Suppressor macrophage treated with lipopolysaccharide for 4 hours (primary cell): Measurements from ENCODE around the gene PIAS4.

Source experiments
- DNase-seq: peaks from one replicate; pipeline ENCODE4 v3.0.0-alpha.2; 2020

Gene PIAS4

DNA sequence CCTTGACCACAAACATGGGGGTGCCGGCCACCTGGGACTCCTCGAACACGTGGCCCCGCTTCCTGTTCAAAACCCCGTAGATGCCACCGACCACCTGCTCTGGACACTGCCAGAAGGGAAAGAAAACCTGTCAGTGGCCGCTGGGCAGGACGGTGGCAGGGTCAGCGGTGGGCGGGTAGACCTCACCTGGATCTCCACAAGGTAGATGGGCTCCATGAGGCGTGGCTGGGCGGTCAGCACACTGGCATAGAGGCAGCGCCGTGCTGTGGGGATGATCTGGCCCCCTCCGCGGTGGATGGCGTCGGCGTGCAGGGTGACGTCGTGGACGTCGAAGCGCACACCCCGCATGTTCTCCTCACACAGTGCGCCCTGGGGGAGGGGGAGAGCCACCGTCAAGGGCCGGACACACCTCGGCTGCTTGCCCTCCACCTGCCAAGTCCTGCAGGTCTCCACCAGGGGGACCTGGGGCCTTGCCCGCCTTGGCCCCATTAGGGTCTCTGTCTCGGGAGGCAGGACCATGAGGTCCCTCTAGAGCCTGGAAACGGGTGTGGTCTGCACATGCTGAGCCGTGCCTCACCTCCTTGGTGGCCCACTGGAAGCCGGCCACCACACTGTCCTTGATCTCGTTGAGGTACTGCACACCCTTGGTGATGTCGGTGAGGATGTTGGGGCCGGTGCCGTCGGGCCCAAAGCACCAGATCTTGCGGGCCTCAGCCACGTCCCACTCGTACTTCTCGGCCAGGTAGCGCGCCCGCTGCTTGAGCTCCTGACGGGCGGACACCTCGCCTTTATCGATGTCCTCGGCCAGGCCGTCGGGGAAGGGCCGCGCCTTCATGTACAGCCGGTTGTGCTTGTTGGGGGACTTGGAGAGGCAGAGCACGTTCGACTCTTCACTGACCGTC, 30.0 kb upstream of the PIAS4 start:
- no peak for DNase-seq

- DNase-seq: no peak
These were observed 29.4 kb upstream of the PIAS4 start for GRCh38 chr19:3978145-3978544.

DNA sequence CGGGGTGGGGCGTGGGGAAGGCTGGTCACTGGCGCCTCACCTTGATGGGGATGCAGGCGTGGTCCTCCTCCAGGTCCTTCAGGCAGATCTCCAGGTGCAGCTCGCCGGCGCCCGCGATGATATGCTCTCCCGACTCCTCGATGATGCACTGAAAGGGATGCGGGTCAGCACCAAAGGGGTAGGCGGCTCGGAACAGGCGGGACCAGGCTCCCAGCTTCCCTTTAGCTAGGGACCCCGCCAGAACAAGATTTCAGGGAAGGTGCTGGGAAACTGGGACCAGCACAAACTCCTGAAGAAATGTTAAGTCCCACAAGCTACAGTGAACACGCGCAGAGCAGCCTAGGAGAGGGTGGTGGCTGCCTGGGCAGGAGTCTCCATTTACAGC, 28.3 kb upstream of the PIAS4 start:
- DNase-seq: no peak

DNA sequence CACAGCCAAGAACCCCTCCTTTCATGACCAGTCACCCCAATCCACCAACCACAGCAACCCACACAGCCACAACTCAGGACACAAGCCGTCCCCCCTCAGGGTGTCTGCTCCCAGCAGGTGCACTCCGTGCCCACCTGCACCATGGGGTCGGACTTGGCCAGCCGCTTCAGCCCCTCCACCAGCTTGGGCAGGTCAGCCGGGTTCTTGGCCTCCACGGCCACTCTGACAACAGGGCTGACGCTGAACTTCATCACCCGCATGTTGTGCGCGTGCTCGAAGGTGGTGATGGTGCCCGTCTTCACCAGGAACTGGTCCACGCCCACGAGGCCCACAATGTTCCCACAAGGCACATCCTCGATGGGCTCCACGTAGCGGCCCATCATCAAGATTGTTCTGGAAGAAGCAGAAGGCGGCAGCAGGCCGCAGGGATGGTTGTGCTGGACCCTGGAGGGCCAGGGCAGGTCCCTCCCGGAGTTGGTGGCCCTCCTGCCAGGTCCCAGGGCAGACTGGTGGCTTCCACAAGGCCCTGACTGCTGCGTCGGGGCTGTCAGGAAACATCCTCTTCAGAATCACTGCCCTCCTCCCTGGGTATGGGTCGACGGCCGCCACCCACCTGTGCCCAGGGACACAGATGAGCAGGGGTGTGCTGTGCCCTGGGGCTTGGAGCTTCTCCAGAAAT, 27.7 kb upstream of the PIAS4 start:
- no peak for DNase-seq

GRCh38 chr19:3980353-3981251, 26.9 kb upstream of the PIAS4 start:
- no peak for DNase-seq

GRCh38 chr19:3981373-3981735, 26.2 kb upstream of the PIAS4 start:
- no peak for DNase-seq

- no peak for DNase-seq
These were observed 25.5 kb upstream of the PIAS4 start for GRCh38 chr19:3981736-3982681.

DNA sequence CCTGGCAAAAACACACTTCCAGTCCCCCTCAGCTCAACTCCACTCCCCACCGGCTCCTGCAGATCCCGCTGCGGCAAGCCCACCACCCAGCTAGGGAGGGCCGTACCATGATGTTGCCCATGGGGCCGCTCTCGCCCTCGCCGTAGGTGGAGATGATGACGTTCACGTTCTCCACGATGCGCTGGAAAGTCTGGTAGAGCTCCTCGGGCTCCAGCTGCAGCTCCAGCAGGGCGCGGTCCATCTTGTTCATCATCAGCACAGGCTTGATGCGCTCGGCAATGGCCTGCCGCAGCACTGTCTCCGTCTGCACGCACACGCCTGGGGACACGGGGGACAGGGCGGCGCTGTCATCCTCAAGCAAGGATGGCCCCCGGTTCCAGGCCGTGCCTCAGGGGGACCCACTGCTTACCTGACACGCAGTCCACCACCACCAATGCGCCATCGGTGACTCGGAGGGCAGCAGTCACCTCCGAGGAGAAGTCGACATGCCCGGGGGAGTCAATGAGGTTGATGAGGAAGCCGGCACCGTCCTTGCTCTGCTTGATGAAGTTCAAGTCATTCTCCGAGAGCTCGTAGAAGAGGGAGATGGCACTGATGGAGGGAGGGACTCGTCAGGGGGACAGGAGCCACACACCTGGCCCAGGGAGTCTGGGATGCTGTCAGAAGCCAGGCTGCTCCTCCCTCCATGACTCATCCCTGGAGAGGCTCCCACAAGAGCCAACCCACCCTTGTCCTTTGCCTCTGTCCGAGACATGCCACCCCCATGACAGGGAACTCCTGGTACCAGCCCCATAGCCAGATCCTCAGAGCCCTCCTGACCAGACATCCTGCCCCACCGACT, 24.6 kb upstream of the PIAS4 start:
- no peak for DNase-seq

GRCh38 chr19:3983542-3983914, 24.0 kb upstream of the PIAS4 start:
- no peak for DNase-seq

- DNase-seq: peak; percentile 48
These were observed 23.5 kb upstream of the PIAS4 start for GRCh38 chr19:3983936-3984583.

DNA sequence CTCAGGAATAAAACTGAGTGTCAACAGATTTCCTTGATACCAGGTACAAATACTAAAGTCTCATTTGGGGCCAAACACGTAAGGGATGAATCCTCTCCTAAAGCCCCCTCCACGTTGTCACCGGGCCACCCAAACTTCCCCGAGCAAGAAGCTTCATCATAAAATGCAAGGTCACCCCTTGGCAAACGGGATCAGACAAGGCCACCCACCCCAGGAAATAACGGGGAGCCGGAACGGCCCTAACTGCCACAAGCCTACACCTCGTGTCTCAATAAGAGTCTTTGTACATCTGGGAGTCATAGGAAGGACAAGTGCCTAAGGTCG, 23.0 kb upstream of the PIAS4 start:
- no peak for DNase-seq

DNA sequence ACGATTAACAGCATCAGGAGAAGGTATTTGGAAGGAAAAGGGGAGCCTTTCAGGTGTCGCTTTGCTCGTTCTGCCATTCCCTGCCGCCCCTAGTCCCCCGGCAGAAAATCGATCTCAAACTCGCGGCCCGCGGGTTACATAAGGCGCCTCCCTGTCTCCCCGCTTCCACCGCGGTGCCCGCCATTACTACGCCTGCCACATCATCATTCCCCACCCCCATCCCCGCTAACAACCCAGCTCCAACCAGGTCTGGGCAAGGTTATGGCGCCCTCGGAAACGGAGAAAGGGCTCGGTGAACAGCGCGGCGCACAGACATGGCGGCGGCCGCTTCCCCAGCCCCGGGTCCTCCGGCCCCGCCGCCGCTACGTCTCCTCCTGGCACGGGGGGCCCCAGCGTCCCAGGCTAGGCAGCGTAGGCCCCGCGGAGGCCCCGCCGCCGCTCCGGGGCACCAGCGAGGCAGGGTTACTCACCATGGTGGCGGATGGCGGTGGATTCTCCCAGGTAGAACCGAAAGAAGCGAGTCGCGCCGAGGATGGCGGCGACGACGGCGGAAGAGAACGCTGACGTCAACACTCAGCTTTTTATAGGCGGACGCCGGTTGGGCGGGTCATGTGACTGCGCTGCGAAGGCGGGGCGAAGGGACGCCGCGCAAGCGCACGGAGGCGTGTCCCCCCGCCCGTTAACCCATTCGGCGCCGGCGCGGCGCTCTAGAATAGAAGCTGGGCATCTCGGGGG, 22.5 kb upstream of the PIAS4 start, which contains the start of gene EEF2:
TSS of gene EEF2 (minus strand) at position 556 of the 735 bp plus-strand sequence. CDS start at position 473, 83 bp downstream.
- DNase-seq: peak; percentile 98

DNA sequence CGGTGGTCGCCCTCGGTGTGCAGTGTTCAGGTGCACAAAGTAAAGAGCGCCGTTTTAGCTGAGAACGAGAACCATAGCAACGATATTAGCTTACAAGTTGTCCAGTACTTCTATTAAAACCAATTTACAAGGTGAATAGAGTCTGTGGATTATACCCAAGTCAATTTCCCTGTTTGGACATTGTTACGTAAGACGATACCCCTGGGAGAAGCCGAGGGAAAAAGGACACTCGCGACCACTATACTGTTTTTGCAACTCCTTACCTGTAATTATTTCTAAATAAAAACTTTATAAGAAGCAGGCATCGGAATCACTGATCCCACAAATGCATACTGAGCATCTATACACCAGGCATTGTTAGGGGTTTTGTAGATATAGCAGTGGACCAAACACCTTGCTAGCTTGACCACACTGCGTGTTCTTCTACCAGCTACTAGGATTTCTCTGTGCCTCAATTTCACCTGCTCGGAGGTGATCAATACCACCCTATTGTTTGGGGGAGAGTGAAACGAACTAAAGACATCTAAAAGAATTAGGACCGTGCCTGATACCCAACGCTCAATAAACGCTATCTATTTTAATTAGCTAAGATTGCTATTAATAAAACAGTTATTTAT, 21.8 kb upstream of the PIAS4 start:
- no peak for DNase-seq

- DNase-seq: peak; percentile 91
These were observed 21.1 kb upstream of the PIAS4 start for GRCh38 chr19:3986260-3987041.

- peak; percentile 94 for DNase-seq
These were observed 19.7 kb upstream of the PIAS4 start for GRCh38 chr19:3987619-3988371.

GRCh38 chr19:3990815-3991117, 16.8 kb upstream of the PIAS4 start:
- DNase-seq: no peak

DNA sequence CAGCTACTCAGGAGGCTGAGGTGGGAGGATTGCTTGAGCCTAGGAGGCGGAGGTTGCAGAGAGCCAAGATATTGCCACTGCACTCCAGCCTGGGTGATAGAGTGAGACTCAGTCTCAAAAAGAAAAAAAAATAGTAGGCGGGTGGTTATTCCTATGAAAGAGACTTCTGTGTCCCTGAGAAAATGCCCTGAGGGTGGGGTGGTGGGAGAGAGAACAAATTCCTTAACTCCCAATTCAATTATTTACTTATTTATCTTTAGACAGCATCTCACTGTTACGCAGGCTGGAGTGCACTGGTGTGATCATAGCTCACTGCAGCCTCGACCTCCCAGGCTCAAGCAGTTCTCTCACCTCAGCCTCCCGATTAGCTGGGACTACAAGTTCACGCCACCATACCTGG, 11.9 kb upstream of the PIAS4 start:
- no peak for DNase-seq
